Pancreas (tissue), 10 donors: ENCODE measurements around the gene NCAM2. TPM values are rescaled to one million over a fixed set of nuclear protein-coding genes. Genes with fewer than 3 reads are reported as not detected.

Experiments
- ATAC-seq, 4 donors: fragments of 200-7000 bp; cut with Tn5 transposase; one replicate each; pipeline versions ENCODE4 v1.8.0 to v1.9.1; 2020; ENCODE audit warnings: mild to moderate bottlenecking in 4 of 4, moderate library complexity in 4 of 4
- DNase-seq, 6 donors: peaks; one replicate each; pipeline ENCODE4 v3.0.0-alpha.2; 2020
- FAIRE-seq: peaks from 2 replicates; lab custom pipeline; 2012; peaks lifted over from hg19 to GRCh38; lab: Jason Lieb, UNC
- H3K27ac ChIP-seq, 4 donors: fragments of 200-600 bp; sonication (generic); 1 replicate in 3 of 4; 2 replicates in 1 of 4; pipeline versions ENCODE4 v1.5.0 to v1.8.0; 2020
- H3K27me3 ChIP-seq, 4 donors: fragments of 200-600 bp; one replicate each; pipeline ENCODE4 v1.8.0; 2021
- H3K36me3 ChIP-seq, 3 donors: fragments of 200-600 bp; sonication (generic) in 1 of 3; one replicate each; pipeline versions ENCODE4 v1.5.0 to v1.8.0; 2020 to 2021
- H3K4me1 ChIP-seq, 3 donors: fragments of 200-600 bp; one replicate each; pipeline ENCODE4 v1.8.0; 2021
- H3K4me3 ChIP-seq, 4 donors: fragments of 200-600 bp; sonication (generic) in 2 of 4; one replicate each; pipeline versions ENCODE4 v1.5.0 to v1.8.0; 2020 to 2021
- H3K9me3 ChIP-seq, 4 donors: fragments of 200-600 bp; one replicate each; pipeline ENCODE4 v1.8.0; 2021
- CTCF ChIP-seq, 4 donors: fragments of 200-600 bp; sonication (generic) in 3 of 4; IDR thresholded peaks; one replicate each; pipeline versions ENCODE4 v1.5.0 to v1.8.0; 2021; ENCODE audit warnings: antibody characterized with exemption in 4 of 4
- WGBS, 2 donors: extraction: QIAGEN DNeasy Blood & Tissue Kit; methylation state at CpG; one replicate each; pipeline ENCODE4 v1.1.7; 2013; 5-methylcytosine and 5-hydroxymethylcytosine counted together
- intact Hi-C, 3 donors: fragments of 100-400 bp; cut with DNase I; formaldehyde crosslinking; loops; one replicate each; pipeline versions ENCODE4 v1.11.1 to v1.14.2; 2022
- polyA plus RNA-seq, 2 donors: library from polyadenylated mRNA; stranded (reverse); fragments of 200-250 nt; gene quantifications; one replicate each; pipeline ENCODE4 v1.2.3, GENCODE V29; 2013
- total RNA-seq, 6 donors: library from RNA; stranded (reverse); fragmentation: NEBNext Ultra II Directional in 4 of 6; extraction: Animal tissue kit (Norgen Biotek cat#: 25700) in 4 of 6; gene quantifications; one replicate each; pipeline versions ENCODE4 v1.2.1 to v1.2.4, GENCODE V29; 2021 to 2023
- donor health status: healthy with polysubstance abuse.
- donor health status: DM: no; HTN: no; CAD: no; lungs with moderate emphysema.
- donor health status: DM: no; HTN: no; CAD: no.
- donor health status: control.
- donor health status: control.
- donor health status: Bipolar disorder and iron deficiency.
- donor health status: DM: yes; HTN: yes; CAD: no.
- donor health status: DM: no; HTN: no; CAD: no.
- donor health status: DM: no; HTN: no; CAD: no.
- donor health status: DM: yes; HTN: yes; CAD: no.

Gene NCAM2
- total and polyA plus RNA-seq, 8 donors, result under 0.01 to 1.0 (median 0.27) TPM

GRCh38 chr21:21434944-21435343, 436.7 kb downstream of the NCAM2 start:
- Histone ChIP-seq H3K9me3 (no peaks in the 10 kb centered on the region), H3K4me3 (no peak overlapping the region), H3K36me3 (no peaks in the 10 kb centered on the region), H3K27me3 (no peaks in the 10 kb centered on the region), H3K4me1 (no peaks in the 10 kb centered on the region), H3K27ac (no peak overlapping the region)
- no peak for DNase-seq
- WGBS, 2 donors, result 69 to 92% methylated on average over 1 of the region's 1 CpG
- no peak for ATAC-seq
- FAIRE-seq, result no peak
- intact Hi-C loops, result no loop called here
- TF ChIP-seq CTCF (IDR thresholded peaks at IDR 0.05), result no peak

- no peak for ATAC-seq
- WGBS, 2 donors, result 14 to 15% methylated on average over 1 of the region's 1 CpG
- no peak for FAIRE-seq
Observed at GRCh38 chr21:21436012-21436534, 437.9 kb downstream of the NCAM2 start.

GRCh38 chr21:21439761-21440160, 441.6 kb downstream of the NCAM2 start:
- no peaks in the 10 kb centered on the region for H3K4me1 ChIP-seq
- TF ChIP-seq CTCF (IDR thresholded peaks at IDR 0.05), result no peak
- H3K36me3 ChIP-seq, result no peaks in the 10 kb centered on the region
- DNase-seq (no peak), FAIRE-seq (no peak), ATAC-seq (no peak)
- no peaks in the 10 kb centered on the region for H3K27me3 ChIP-seq
- H3K27ac ChIP-seq, result no peak overlapping the region
- WGBS, 2 donors, result 70 to 80% methylated on average over 3 of the region's 3 CpGs
- intact Hi-C loops, result no loop called here
- no peaks in the 10 kb centered on the region for H3K9me3 ChIP-seq
- H3K4me3 ChIP-seq, result no peak overlapping the region

More at GRCh38 chr21:21436012-21436534, 437.9 kb downstream of the NCAM2 start:
- Histone ChIP-seq H3K9me3 (no peaks in the 10 kb centered on the region), H3K27me3 (no peaks in the 10 kb centered on the region), H3K27ac (no peak overlapping the region), H3K4me3 (no peak overlapping the region), H3K4me1 (no peaks in the 10 kb centered on the region), H3K36me3 (no peaks in the 10 kb centered on the region)
- DNase-seq, result no peak
- no peak for TF ChIP-seq CTCF (IDR thresholded peaks at IDR 0.05)
- intact Hi-C loops, result no loop called here

- FAIRE-seq (no peak), DNase-seq (peak in 1 of 6 donors; percentile 8), ATAC-seq (no peak)
- Histone ChIP-seq H3K4me1 (no peaks in the 10 kb centered on the region), H3K4me3 (no peak overlapping the region), H3K27me3 (no peaks in the 10 kb centered on the region), H3K9me3 (no peaks in the 10 kb centered on the region), H3K36me3 (no peaks in the 10 kb centered on the region), H3K27ac (no peak overlapping the region)
- intact Hi-C loops, result no loop called here
- WGBS, 2 donors, result 67 to 87% methylated on average over 8 of the region's 8 CpGs
- no peak for TF ChIP-seq CTCF (IDR thresholded peaks at IDR 0.05)
Observed at GRCh38 chr21:21457077-21457476, 458.9 kb downstream of the NCAM2 start.

GRCh38 chr21:21458124-21458631, 460.0 kb downstream of the NCAM2 start:
- DNase-seq, result no peak
- no peak for TF ChIP-seq CTCF (IDR thresholded peaks at IDR 0.05)
- H3K36me3 ChIP-seq, result no peaks in the 10 kb centered on the region
- ATAC-seq, result no peak
- intact Hi-C loops, result no loop called here
- no peak overlapping the region for H3K27ac ChIP-seq
- no peaks in the 10 kb centered on the region for H3K4me1 ChIP-seq
- WGBS, 2 donors, result 64 to 74% methylated on average over 8 of the region's 8 CpGs
- no peak overlapping the region for H3K4me3 ChIP-seq
- no peaks in the 10 kb centered on the region for H3K9me3 ChIP-seq
- no peaks in the 10 kb centered on the region for H3K27me3 ChIP-seq
- FAIRE-seq, result no peak
